IPS DF 6.9 (cell line): ENCODE measurements around the gene KRTAP17-1.
"Not testable (repeated sequence)": the region's sequence is repeated elsewhere in the genome, so short reads cannot be mapped to it uniquely, and the experiment has no call there.

Experiments
- DNase-seq: peaks from one replicate; pipeline ENCODE4 v3.0.0-alpha.2; 2013; ENCODE audit warnings: low read depth, low spot score
- H3K27ac ChIP-seq: one replicate; pipeline ENCODE4 v1.5.1; 2013; ENCODE audit warnings: low read length, control low read depth
- H3K27me3 ChIP-seq: 2 replicates; pipeline ENCODE4 v1.6.1; 2013; ENCODE audit warnings: mild to moderate bottlenecking, low read length; ENCODE audit not compliant: control insufficient read depth, insufficient read depth
- H3K36me3 ChIP-seq: 2 replicates; pipeline ENCODE4 v1.6.1; 2013; ENCODE audit warnings: low read length; ENCODE audit not compliant: control insufficient read depth, insufficient read depth
- H3K4me1 ChIP-seq: 2 replicates; pipeline ENCODE4 v1.6.1; 2013; ENCODE audit warnings: low read length; ENCODE audit not compliant: control insufficient read depth, insufficient read depth
- H3K4me3 ChIP-seq: 2 replicates; pipeline ENCODE4 v1.5.1; 2013; ENCODE audit warnings: mild to moderate bottlenecking, low read length
- H3K9me3 ChIP-seq: 2 replicates; pipeline ENCODE4 v1.6.1; 2013; ENCODE audit warnings: low read length, inconsistent platforms; ENCODE audit not compliant: control insufficient read depth, insufficient read depth
- WGBS: extraction: QIAGEN DNeasy Blood & Tissue Kit; methylation state at CpG from one replicate; pipeline ENCODE4 v1.1.7; 2013; ENCODE audit warnings: mixed read lengths, missing lambda C conversion rate; ENCODE audit not compliant: insufficient read length, insufficient coverage; 5-methylcytosine and 5-hydroxymethylcytosine counted together

Gene KRTAP17-1

GRCh38 chr17:41315204-41315794 lies at the start of gene KRTAP17-1:
Gene KRTAP17-1 (minus strand): TSS chr17:41315710. CDS start chr17:41315650, 60 bp downstream.
- no peaks in the 10 kb centered on the region for H3K36me3 ChIP-seq
- no peaks in the 10 kb centered on the region for H3K9me3 ChIP-seq
- DNase-seq, result no peak
- H3K4me3 ChIP-seq, result no peak within 1 kb of the TSS
- H3K27me3 ChIP-seq, result no peaks in the 10 kb centered on the region
- H3K4me1 ChIP-seq, result no peaks in the 10 kb centered on the region
- WGBS, result no CpG with 5 or more reads among the region's 24 CpGs
- H3K27ac ChIP-seq, result no peak within 1 kb of the TSS

- no peaks in the 10 kb centered on the region for H3K9me3 ChIP-seq
- H3K4me3 ChIP-seq, result no peak overlapping the region
- no CpG with 5 or more reads among the region's 2 CpGs for WGBS
- no peaks in the 10 kb centered on the region for H3K36me3 ChIP-seq
- no peaks in the 10 kb centered on the region for H3K27me3 ChIP-seq
- DNase-seq, result no peak
- no peaks in the 10 kb centered on the region for H3K4me1 ChIP-seq
- no peak overlapping the region for H3K27ac ChIP-seq
These were observed 48.4 kb upstream of the KRTAP17-1 start for GRCh38 chr17:41363881-41364280.

GRCh38 chr17:41360296-41360995 lies 44.9 kb upstream of the KRTAP17-1 start:
- DNase-seq, result no peak
- H3K27me3 ChIP-seq, result no peaks in the 10 kb centered on the region
- no peak overlapping the region for H3K4me3 ChIP-seq
- H3K36me3 ChIP-seq, result no peaks in the 10 kb centered on the region
- no peak overlapping the region for H3K27ac ChIP-seq
- no CpG with 5 or more reads among the region's 5 CpGs for WGBS
- H3K4me1 ChIP-seq, result no peaks in the 10 kb centered on the region
- no peaks in the 10 kb centered on the region for H3K9me3 ChIP-seq

- Histone ChIP-seq H3K36me3 (no peaks in the 10 kb centered on the region), H3K27ac (no peak overlapping the region), H3K4me3 (no peak overlapping the region), H3K9me3 (no peaks in the 10 kb centered on the region), H3K4me1 (no peaks in the 10 kb centered on the region), H3K27me3 (no peaks in the 10 kb centered on the region)
- no CpG with 5 or more reads among the region's 4 CpGs for WGBS
- no peak for DNase-seq
These were observed 39.0 kb upstream of the KRTAP17-1 start for GRCh38 chr17:41354536-41354935.

- no peaks in the 10 kb centered on the region for H3K36me3 ChIP-seq
- no peaks in the 10 kb centered on the region for H3K4me1 ChIP-seq
- H3K27ac ChIP-seq, result no peak overlapping the region
- WGBS, result no CpG with 5 or more reads among the region's 7 CpGs
- H3K4me3 ChIP-seq, result no peak overlapping the region
- H3K27me3 ChIP-seq, result no peaks in the 10 kb centered on the region
- H3K9me3 ChIP-seq, result no peaks in the 10 kb centered on the region
- no peak for DNase-seq
These were observed 37.3 kb upstream of the KRTAP17-1 start for GRCh38 chr17:41352597-41353366.

GRCh38 chr17:41351177-41351576 lies 35.7 kb upstream of the KRTAP17-1 start:
- Histone ChIP-seq H3K27ac (no peak overlapping the region), H3K9me3 (no peaks in the 10 kb centered on the region), H3K4me3 (no peak overlapping the region), H3K36me3 (no peaks in the 10 kb centered on the region), H3K27me3 (no peaks in the 10 kb centered on the region), H3K4me1 (no peaks in the 10 kb centered on the region)
- DNase-seq, result no peak
- no CpG with 5 or more reads among the region's 2 CpGs for WGBS

- not testable (repeated sequence) for H3K9me3 ChIP-seq, H3K4me3 ChIP-seq, H3K27me3 ChIP-seq, H3K36me3 ChIP-seq, DNase-seq, H3K27ac ChIP-seq, H3K4me1 ChIP-seq
- no CpG with 5 or more reads among the region's 16 CpGs for WGBS
These were observed 34.9 kb upstream of the KRTAP17-1 start, which contains the start of gene KRT33A for GRCh38 chr17:41350381-41350878. Gene KRT33A (minus strand): TSS chr17:41350828. CDS start chr17:41350767, 61 bp downstream.

GRCh38 chr17:41347869-41348760 lies 32.6 kb upstream of the KRTAP17-1 start:
- Histone ChIP-seq H3K4me3 (no peak overlapping the region), H3K9me3 (no peaks in the 10 kb centered on the region), H3K27ac (no peak overlapping the region), H3K27me3 (no peaks in the 10 kb centered on the region), H3K36me3 (no peaks in the 10 kb centered on the region), H3K4me1 (no peaks in the 10 kb centered on the region)
- DNase-seq, result no peak
- WGBS, result no CpG with 5 or more reads among the region's 7 CpGs

- not testable (repeated sequence) for H3K36me3 ChIP-seq, H3K27me3 ChIP-seq, H3K9me3 ChIP-seq, H3K4me3 ChIP-seq, H3K27ac ChIP-seq, H3K4me1 ChIP-seq, DNase-seq
- no CpG with 5 or more reads among the region's 16 CpGs for WGBS
These were observed 30.9 kb upstream of the KRTAP17-1 start for GRCh38 chr17:41346421-41346820.

- H3K36me3 ChIP-seq, result no peaks in the 10 kb centered on the region
- no CpG with 5 or more reads among the region's 3 CpGs for WGBS
- no peaks in the 10 kb centered on the region for H3K9me3 ChIP-seq
- H3K27me3 ChIP-seq, result no peaks in the 10 kb centered on the region
- H3K4me3 ChIP-seq, result no peak overlapping the region
- no peak for DNase-seq
- H3K4me1 ChIP-seq, result no peaks in the 10 kb centered on the region
- H3K27ac ChIP-seq, result no peak overlapping the region
These were observed 30.5 kb upstream of the KRTAP17-1 start for GRCh38 chr17:41345992-41346391.
